Endodermal cell (in vitro differentiated cells): ENCODE measurements around the gene RALGAPA2. TPM values are rescaled to one million over a fixed set of nuclear protein-coding genes. Genes with fewer than 3 reads are reported as not detected.

Experiments
- DNase-seq: peaks from one replicate; pipeline ENCODE4 v3.0.0-alpha.2; 2017
- H3K27ac ChIP-seq: 2 replicates; pipeline ENCODE4 v1.5.1; 2013; ENCODE audit warnings: mild to moderate bottlenecking, low read depth, low read length, moderate library complexity
- H3K27me3 ChIP-seq: 2 replicates; pipeline ENCODE4 v1.6.1; 2013; ENCODE audit warnings: mild to moderate bottlenecking, low read length, moderate library complexity; ENCODE audit not compliant: insufficient read depth, control insufficient read depth, poor library complexity, severe bottlenecking
- H3K36me3 ChIP-seq: 2 replicates; pipeline ENCODE4 v1.7.0; 2013; ENCODE audit warnings: mild to moderate bottlenecking, low read length, moderate library complexity; ENCODE audit not compliant: control insufficient read depth, insufficient read depth
- H3K4me1 ChIP-seq: one replicate; pipeline ENCODE4 v1.7.0; 2013; ENCODE audit warnings: low read length; ENCODE audit not compliant: control insufficient read depth, insufficient read depth
- H3K4me3 ChIP-seq: 2 replicates; pipeline ENCODE4 v1.5.1; 2013; ENCODE audit warnings: mild to moderate bottlenecking, low read length, moderate library complexity
- H3K9ac ChIP-seq: 2 replicates; pipeline ENCODE4 v1.6.1; 2013; ENCODE audit warnings: mild to moderate bottlenecking, low read length, moderate library complexity; ENCODE audit not compliant: poor library complexity, severe bottlenecking; ENCODE audit errors: extremely low read depth
- H3K9me3 ChIP-seq: 2 replicates; pipeline ENCODE4 v1.6.1; 2013; ENCODE audit warnings: mild to moderate bottlenecking, low read length, moderate library complexity; ENCODE audit not compliant: control insufficient read depth
- H3K27ac Mint-ChIP-seq: 2 replicates; pipeline ENCODE4 v1.8.0; 2020; ENCODE audit warnings: mixed read lengths
- H3K27me3 Mint-ChIP-seq: 2 replicates; pipeline ENCODE4 v1.8.0; 2021; ENCODE audit warnings: mild to moderate bottlenecking, mixed read lengths; ENCODE audit not compliant: insufficient read depth
- H3K36me3 Mint-ChIP-seq: 2 replicates; pipeline ENCODE4 v1.8.0; 2020; ENCODE audit warnings: low read depth, mixed read lengths
- H3K4me1 Mint-ChIP-seq: 2 replicates; pipeline ENCODE4 v1.8.0; 2020; ENCODE audit warnings: mixed read lengths
- H3K4me3 Mint-ChIP-seq: 2 replicates; pipeline ENCODE4 v1.8.0; 2020; ENCODE audit warnings: mild to moderate bottlenecking, moderate library complexity, mixed read lengths
- H3K9me3 Mint-ChIP-seq: 2 replicates; pipeline ENCODE4 v1.8.0; 2020; ENCODE audit warnings: mild to moderate bottlenecking, mixed read lengths
- CTCF ChIP-seq: fragments of 200-600 bp; sonication (generic); conservative IDR thresholded peaks from 2 replicates; pipeline ENCODE4 v1.5.0; 2021; ENCODE audit warnings: antibody characterized with exemption, mild to moderate bottlenecking
- WGBS, 2 experiments: methylation state at CpG; one replicate each; pipeline versions ENCODE4 v1.1.5 to v1.1.7; 2013; ENCODE audit warnings: missing lambda C conversion rate in 2 of 2, mixed read lengths in 1 of 2; ENCODE audit not compliant: insufficient coverage in 1 of 2, insufficient read length in 1 of 2; 5-methylcytosine and 5-hydroxymethylcytosine counted together
- total RNA-seq, 2 donors: library from RNA; stranded (reverse); fragmentation: NEBNext Ultra II Directional in 1 of 2; extraction: Animal tissue kit (Norgen Biotek cat#: 25700) in 1 of 2; gene quantifications; 2 replicates in 1 of 2; 3 replicates in 1 of 2; pipeline ENCODE4 v1.2.1, GENCODE V29; 2021

The RALGAPA2 gene
- total RNA-seq, 2 donors from 2014 or later: 19.5 to 24.6 TPM

GRCh38 chr20:20366551-20366875, 345.9 kb downstream of the RALGAPA2 start:
- H3K4me1 ChIP-seq: no peaks in the 10 kb centered on the region
- Mint-ChIP-seq H3K27me3 (peaks cover 88% of the 10 kb centered on the region), H3K27ac (no peak overlapping the region), H3K4me3 (peak overlapping the region; percentile 44), H3K4me1 (peaks cover 18% of the 10 kb centered on the region), H3K36me3 (no peaks in the 10 kb centered on the region), H3K9me3 (no peaks in the 10 kb centered on the region)
- H3K9me3 ChIP-seq: no peaks in the 10 kb centered on the region
- WGBS, 2 experiments: 0 to 2% methylated on average over 2 to 13 of the region's 19 CpGs
- H3K4me3 ChIP-seq: no peak overlapping the region
- no peaks in the 10 kb centered on the region for H3K36me3 ChIP-seq
- no peak for TF ChIP-seq CTCF
- peak overlapping the region; percentile 90 for H3K27ac ChIP-seq
- peaks cover 94% of the 10 kb centered on the region for H3K27me3 ChIP-seq
- H3K9ac ChIP-seq: no peak overlapping the region
- no peak for DNase-seq

- no peak overlapping the region for H3K4me3 ChIP-seq
Measured at GRCh38 chr20:20365480-20366161, 346.8 kb downstream of the RALGAPA2 start.

GRCh38 chr20:20364593-20365479, 347.6 kb downstream of the RALGAPA2 start:
- Mint-ChIP-seq H3K4me3 (peak overlapping the region; percentile 28), H3K36me3 (no peaks in the 10 kb centered on the region), H3K27me3 (peaks cover 88% of the 10 kb centered on the region), H3K4me1 (peaks cover 11% of the 10 kb centered on the region), H3K27ac (no peak overlapping the region), H3K9me3 (no peaks in the 10 kb centered on the region)
- Histone ChIP-seq H3K4me3 (no peak overlapping the region), H3K27ac (peak overlapping the region; percentile 88), H3K36me3 (no peaks in the 10 kb centered on the region), H3K9me3 (no peaks in the 10 kb centered on the region), H3K27me3 (peaks cover 94% of the 10 kb centered on the region), H3K9ac (no peak overlapping the region), H3K4me1 (no peaks in the 10 kb centered on the region)
- TF ChIP-seq CTCF: no peak
- DNase-seq: peak; percentile 52
- 1 to 3% methylated on average over 38 to 70 of the region's 70 CpGs for WGBS, 2 experiments

More at GRCh38 chr20:20365480-20366161, 346.8 kb downstream of the RALGAPA2 start:
- Mint-ChIP-seq H3K9me3 (no peaks in the 10 kb centered on the region), H3K4me3 (peak overlapping the region; percentile 28), H3K27me3 (peaks cover 88% of the 10 kb centered on the region), H3K27ac (no peak overlapping the region), H3K36me3 (no peaks in the 10 kb centered on the region), H3K4me1 (peaks cover 15% of the 10 kb centered on the region)
- no peak for DNase-seq
- Histone ChIP-seq H3K4me1 (no peaks in the 10 kb centered on the region), H3K9me3 (no peaks in the 10 kb centered on the region), H3K36me3 (no peaks in the 10 kb centered on the region), H3K27me3 (peaks cover 94% of the 10 kb centered on the region), H3K9ac (no peak overlapping the region), H3K27ac (no peak overlapping the region)
- TF ChIP-seq CTCF: no peak
- 2 to 4% methylated on average over 11 to 18 of the region's 18 CpGs for WGBS, 2 experiments
